NCI-H69 (cell line): Measurements from ENCODE around the gene FNDC3B.

Source experiments
- DNase-seq: peaks from one replicate; lab custom pipeline; 2025; lab: John Stamatoyannopoulos, UW

The FNDC3B gene

DNA sequence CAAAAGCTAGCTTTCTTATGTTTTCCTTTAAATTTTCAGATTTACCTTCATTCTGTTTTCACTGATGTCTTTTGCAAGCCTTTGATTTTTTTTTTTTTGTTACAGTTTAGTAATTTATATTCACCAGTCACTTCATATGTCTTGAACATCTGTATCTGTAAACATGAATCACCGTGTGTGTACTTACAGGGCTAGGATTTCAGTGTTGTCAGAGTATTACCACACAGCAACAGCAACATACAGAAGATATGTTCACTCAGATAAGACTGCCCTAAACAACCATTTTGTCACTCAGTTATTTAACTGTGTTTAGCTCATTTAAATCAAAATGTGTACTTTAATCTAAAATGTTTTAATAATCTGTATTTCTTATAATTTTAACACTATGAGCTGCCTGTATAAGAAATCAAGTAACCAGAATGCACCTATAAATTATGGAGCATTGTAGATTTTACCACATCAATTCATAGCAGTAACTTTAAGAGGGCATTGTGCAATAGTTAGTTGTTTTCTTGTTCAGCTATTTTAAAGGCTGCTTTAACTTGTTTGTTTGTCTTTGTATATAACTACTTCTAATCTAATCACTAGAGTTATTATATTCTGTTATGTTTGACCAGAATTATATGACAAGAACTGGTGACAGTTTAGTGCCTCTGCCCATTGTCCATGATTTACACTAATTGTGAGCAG, 358.5 kb downstream of the FNDC3B start:
- DNase-seq, result peak; percentile 44

DNA sequence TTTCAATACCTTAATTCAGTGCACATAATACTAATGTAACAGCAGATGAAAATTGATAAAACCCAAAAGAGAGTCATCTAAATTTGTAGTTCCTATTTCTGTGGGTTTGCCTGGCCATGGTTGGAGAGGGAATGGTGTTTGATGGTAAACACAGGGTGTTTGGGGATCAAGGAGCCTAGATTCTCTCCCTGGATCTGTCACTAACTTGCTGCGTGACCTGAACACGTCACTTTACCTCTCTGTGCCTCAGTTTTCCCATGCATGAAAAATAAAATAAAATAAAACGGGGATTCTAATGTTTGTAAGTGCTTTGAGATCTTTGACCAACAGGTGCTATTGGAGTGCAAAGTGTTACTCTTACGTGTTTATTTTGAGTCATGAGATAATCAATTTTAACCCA, 359.1 kb downstream of the FNDC3B start:
- no peak for DNase-seq

DNA sequence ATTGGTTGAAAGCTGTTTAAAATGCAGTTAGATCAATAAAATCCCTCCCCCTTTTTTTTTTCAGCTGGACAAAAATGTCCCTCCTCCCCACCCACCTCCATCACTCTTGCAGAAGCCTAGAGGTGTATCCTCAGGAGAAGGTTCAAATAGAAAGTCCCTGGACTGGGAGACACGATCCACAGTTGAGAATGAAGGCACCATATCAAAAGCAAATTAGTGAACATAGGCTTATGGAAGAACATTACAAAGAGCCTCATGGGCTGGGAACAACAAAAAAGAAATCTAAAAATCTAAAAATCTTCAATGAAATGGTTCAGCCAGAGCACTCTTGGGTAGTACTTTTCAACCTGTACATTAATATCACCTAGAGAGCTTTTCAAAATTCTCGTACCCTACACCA, 362.7 kb downstream of the FNDC3B start:
- no peak for DNase-seq

DNA sequence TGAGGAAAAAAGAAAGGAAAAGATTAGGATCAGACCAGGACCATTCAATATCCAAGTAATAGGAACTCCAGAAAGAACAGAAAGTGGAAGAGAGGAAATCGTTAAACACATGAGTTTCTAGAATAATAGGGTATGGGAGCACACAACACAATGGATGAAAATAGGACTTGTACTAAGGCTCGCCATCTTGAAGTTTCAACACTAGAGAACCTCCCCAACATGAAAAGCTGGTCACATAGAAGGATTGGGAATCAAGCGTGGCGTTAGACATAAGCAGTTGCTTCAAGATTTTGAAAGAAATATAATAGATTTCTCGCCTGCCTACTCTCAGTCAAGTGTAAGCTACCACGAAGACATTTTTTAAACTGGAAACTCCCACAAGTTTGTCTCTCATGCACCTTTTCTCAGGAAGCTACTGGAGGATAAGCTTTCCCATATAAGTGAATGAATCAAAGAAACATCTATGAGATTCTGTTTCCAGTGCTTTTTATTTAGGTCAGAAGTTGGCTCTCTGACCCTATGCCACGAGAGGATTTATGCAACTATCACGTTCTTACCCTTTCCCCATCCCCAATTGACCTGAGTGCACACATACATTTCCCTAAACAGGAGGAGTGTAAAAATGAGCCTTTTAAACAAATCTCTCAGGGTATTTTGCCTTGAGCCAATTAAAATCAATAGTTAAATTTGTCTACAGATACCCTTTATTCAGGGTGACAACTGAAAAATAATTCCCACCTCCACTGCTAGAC, 363.7 kb downstream of the FNDC3B start:
- no peak for DNase-seq

DNA sequence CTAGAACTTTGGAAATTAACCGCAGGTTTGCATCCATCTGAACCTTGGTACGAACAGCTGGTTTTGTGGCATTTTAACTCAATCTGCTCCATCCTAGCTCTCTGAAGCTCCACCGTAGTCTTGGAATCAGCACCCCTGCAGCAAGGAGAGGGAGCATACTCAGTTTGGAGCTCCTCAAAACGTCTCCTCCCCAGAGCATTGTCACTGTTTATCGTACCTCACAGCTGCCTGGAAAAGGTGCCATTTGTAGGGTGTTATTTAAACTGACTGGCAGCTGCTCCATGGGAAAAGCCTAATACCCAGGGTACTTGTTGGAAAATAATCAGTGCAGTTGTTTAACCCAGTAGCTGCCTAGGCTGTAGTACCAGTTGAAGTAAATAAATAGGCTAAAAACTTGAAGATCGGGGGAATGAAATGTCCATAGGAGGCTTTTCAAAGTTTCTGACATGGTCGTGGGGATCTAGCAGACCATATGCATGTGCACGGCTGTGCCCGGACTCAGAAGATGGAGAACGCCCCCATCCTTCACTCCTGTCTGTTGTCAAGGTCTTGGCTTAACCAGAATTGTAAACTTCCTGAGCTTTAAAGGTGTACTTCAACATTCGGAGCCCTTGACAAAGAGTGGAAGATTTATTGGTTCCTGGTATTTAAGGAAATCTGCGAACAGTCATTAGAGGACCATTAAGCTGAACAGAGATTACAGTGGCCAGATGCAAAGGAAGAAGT, 365.0 kb downstream of the FNDC3B start:
- DNase-seq, result peak; percentile 18

DNA sequence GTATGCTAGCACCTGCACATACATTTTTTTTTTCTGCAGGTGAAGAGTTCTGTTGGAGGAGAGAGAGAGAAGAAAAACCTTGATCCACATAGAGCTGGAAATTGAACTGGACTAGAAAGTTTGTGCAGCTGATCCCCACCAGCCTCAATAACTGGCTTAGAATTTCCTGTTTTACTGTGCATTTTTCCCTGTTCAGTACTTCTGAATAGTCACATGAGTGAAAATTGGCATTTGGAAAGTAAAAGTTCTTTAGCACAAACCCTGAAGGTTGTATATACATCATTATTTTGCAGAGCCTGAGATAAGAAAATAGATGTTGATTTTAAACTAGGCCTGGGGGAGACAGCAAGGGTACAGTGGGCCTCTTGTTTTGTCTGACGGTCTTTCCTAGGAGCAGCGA, 366.5 kb downstream of the FNDC3B start:
- DNase-seq, result no peak

DNA sequence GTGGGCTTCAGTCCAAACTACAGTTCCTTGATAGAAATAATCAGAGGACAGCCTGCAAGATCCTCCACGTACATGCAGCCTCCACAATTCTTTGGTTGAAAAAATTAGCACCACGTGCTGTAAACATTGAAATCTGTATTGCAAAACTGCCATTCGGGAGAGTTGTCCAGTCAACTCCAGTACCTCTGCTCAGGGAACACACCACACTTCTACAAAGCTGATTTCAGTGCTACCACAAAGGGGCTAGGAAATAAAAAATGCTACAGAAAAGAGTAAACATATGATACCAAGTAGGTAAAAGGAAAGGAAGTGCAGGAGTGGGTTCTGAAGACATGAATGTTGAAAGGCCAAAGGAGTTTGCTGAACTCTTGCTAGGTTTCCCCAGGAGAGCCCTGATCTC, 368.5 kb downstream of the FNDC3B start:
- no peak for DNase-seq

DNA sequence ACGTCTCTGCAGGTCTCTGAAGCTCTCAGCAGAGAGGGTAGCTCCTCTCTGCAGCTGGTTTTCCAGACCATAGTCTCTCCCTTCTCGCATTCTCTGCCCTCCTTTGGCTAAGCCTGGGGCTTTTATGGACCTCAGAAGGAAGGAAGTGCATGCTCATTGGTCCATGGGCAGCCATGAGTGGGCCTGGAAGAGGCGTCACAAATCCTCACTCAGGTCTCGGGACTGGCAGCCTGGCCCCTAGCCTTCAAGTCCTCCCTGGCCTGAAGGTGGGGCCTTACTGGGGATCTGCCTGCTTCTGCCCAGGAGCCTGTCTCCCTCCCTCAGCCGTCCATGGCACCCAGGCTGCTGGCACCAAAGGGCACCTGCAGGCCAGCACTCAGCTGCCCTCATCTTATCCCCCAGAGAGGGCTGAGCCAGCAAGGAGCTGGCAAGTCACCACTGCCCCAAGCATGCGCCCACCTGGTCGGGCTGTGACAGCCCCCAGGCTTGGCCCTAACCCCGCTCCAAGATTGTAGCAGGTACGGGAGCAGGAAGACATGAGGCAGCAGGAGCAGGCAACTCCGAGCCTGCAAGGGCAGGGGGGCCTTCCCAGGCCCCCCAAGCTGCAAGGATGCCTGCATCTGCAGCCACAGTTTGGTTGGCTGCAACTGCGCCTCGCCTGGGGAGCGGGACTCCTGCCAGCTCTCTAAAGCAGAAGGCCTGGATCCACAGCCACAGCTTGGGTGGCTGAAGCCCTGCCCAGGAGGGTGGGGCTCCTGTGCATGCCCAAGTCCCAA, 371.5 kb downstream of the FNDC3B start:
- DNase-seq, result no peak

DNA sequence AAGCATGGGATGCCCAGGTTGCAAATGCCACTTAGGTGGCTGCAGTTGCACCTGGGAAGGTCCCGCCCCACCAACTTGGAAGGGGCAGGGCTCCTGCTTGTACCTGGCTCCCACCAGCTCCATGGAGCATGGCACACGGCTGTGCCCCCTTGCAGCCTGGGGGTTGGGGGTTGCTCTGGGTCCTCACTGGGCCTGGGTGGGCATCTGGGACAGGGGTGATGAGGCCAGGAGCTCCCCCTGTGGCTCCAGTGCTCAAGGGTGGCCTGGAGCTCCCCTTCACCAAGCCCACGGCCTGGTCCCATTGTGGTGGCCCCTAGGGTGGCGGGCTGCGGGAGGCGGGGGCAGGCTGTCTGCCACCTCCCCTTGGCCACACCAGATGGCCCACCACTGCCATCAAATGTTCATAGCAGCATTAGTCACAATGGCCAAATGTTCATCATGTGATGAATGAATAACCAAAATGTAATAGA, 372.1 kb downstream of the FNDC3B start:
- DNase-seq, result no peak

DNA sequence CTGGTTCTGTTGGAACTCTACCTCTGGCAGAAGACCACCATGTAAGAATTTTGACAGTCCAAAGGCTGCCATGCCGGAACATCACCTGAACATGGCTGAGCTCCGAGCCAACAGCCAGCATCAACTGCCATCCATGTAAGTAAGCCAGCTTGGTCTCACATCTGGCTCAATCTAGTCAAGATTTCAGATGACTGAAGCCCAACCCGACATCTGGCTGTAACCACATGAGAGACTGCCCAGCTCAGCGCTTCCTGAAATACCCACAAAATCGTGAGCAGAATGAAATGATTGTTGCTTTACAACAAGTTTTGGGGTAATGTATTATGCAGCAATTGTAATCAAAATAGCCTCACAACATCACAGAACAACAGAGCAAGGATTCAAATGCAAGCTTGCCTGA, 375.9 kb downstream of the FNDC3B start:
- no peak for DNase-seq

DNA sequence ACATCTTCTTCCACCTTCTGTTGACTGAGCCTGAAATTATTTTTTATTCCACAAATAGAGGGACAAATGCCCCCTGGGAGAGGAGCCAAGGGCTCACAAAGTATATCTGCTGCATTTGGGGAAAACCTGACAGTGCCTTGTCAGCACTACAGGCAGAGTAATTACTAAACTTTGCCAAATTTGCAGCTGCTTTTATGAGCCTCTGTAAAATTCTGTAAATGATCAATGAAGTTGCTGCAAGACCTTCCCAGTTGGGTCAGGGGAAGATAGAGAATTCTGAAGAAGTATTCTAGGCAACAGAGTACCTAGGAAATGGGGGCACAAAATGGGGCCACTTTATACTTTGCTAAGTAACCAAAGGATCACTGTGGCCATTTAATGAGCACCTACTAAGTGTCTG, 398.3 kb downstream of the FNDC3B start:
- DNase-seq, result no peak

DNA sequence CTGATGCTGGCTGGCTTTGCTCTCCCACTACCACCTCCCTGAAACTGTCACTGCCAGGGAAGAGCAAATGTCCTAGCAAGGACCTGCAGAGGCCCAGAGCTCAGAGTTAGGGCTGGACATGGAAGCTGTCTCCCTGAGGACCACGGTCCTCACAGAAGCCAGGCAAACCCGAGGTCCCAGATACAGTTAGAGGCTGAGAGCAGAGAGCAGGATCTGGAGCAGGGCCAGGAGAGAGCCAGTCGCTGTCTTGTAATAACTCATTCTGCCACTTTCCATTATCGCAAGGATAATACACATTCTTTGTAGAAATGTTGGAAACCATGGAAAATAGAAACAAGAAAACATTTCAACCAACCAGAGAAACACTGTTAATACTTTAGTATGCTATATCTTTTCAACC, 398.8 kb downstream of the FNDC3B start:
- no peak for DNase-seq

DNA sequence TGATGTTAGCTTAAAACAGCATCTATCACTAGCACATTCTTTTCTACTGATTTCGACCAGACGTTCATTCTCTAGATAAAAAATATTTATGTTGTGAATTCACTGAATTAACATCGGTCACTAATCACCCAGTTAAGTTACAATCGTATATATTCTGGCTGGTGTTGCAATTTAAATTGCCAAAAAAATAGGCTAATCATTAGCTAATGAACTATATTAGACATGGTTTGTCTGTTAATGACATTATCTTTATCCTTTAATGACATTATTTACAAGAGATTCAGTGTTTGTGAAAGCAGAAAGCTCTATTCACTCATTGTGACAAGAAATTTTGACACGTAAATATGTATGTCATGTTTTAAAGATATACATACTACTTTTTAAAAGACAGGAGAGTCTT, 402.2 kb downstream of the FNDC3B start:
- DNase-seq, result no peak

DNA sequence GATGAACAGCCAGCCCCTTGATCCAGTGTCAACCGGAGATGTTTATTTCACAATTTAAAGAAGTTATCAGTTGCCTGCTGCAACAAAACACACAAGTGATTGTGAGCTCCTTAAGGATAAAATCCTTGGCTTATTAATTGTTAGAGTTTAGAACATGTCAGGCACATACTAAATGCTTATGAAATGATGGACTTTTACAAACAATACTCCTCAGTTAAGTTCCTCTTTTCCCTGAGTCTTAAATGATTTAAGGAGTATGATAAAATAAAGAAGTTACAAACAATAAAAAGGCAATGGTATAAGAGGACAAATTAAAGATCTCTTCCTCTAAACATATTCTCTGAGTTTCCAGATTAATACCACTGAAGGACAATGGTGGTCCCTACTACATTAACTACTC, 403.2 kb downstream of the FNDC3B start:
- no peak for DNase-seq

DNA sequence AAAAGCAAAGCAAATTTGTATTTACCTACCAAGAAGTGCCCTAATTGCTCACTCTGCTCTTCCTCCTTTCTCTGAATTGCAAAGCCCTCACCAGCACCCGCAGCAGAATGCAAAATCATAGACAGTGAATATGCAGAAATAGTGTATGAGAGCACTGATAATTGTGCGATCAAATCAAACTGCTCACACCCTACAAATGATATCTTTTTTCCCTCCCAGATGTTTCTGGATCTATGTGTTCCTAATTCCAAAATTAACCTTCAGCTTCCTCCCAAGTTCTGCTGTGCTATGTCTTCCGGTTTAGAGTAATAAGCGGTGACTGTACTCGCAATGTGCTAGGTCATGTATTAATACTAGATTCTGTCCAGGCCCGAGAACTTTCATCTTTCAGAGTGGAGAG, 405.4 kb downstream of the FNDC3B start:
- DNase-seq, result no peak

DNA sequence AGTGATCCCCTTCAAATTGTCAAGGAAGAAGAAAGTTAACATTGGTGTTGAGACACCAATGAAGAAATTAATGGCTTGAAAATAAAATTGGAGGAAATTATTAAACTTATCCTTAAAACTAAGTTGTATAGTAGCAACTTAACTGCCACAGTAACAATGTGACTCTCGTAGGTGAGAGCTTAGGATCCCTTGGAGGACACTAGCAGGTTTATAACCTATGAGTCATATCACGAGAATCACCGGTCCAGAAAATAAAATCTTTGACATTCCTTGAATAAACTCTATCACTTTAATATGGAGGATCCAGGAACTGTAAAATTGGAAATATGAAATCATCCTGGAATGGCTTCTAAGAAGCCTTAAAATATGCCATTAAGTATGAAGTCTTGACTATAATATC, 406.8 kb downstream of the FNDC3B start:
- DNase-seq, result no peak

DNA sequence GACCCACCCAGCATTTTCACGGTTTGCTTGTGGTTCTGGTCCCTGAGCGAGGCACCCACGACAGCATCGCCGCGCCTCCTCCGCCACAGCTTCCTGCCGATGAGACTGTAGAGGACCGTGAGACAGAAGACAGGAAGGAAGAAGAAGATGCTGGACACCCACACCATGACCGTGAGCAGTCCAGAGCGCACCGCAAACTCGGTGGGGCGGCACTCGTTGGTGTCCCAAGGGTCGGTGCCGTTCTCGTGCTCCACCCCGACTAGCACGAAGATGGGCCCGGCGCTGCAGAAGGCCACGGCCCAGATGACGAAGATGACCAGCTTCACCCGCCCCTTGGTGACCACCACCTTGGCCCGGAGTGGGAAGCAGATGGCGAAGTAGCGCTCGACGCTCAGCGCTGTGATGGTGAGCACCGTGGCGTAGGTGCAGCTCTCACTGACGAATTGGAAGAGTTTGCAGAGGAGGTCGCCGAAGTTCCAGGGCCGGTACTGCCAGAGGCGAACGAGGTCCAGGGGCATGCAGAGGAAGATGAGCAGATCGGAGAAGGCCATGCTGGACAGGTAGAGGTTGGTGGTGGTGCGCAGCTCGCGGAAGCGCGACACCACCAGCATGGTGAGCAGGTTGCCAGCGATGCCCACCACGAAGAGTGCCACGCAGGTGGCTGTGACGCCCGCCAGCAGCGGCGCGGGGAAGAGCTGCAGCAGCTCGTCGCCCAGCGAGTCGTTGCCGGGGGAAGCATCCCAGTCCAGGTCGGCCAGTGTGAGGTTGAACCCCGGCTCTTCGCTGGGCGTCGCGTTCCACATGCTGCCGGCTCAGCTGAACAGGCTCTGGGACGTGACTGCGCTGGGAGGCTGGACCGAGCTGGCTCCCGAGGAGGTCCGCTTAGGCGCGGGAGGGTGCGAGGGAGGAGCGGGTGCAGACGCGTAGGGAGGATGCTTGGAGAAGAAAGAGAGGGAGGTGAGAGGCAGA, 408.5 kb downstream of the FNDC3B start, which contains the start of gene GHSR:
Gene GHSR (minus strand): TSS at position 846 of the 969 bp plus-strand sequence. CDS start 43 bp downstream, at position 803.
- DNase-seq, result peak; percentile 26

DNA sequence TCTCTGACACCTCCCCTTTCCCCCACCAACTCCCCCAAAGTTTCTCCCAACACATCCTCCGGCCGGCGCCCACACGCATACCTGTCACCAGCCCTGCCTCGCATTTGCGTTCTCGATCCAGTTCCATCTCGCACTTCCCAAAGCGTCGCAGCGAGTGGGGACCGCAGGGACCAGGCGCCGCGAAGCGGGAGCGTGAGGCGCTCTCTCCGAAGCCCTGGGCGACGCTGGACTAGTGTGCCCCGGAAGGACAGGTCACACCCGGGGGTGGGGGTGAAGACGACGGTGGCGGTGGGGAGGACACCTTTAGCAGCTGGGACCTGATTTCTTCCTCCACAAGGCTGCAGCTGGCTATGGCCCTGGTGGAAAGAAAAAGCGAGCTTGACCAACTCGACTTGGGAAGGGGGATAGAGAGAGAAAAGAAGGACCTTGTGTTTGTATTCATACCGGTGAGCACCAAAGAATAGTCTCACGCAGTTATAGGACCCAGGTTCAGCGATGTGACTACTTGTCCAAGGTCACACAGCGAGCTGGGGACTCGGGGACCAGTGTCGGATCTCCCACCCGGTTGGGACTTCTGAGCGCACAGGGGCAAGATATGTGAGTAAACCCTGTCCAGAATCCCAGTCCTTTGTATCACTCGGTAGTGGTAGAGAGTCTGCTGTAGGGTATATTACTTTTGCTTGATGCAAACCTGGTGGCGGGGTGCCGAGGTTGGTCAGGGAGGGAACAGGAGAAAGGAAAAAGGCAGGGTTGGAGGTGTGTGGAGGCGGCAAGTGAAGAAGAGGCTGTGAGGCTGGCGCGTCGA, 409.5 kb downstream of the FNDC3B start:
- DNase-seq, result peak; percentile 26

DNA sequence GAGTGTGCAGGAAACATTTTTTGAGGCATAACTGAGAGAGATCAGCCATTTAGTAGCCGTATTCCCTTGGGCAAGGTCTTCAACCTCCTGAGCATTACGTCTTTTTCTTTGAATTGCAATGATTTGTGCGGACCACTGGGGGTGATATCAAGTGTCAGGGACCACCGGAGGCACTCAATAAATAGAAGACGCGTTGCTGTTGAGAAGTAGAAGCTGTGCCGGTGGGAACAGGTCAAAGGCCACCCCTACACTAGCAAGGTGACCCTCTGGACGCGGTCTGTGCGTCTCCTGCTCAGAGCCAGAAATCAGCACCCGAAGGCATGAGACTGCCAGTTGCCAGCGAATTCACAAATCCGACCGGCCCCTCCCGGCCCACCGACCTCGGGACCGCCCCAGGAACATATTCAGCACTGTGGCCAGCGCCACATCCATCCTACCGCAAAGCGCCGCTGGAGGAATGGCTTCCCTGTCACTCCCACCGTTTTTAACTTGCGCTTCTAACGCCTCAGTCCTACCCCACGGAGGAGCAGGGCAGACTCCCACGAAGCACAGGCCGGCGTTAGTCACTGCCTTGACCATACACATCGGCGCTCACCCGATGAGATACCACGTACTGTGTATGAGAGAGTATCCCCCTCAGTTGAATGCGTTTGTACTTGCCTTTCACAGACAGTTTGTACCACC, 410.2 kb downstream of the FNDC3B start:
- no peak for DNase-seq
